GM12878 (cell line): ENCODE measurements around the gene DOCK2. TPM values are rescaled to one million over a fixed set of nuclear protein-coding genes. Genes with fewer than 3 reads are reported as not detected.

ENCODE experiments used
- ATAC-seq: fragments of 200-7000 bp; cut with Tn5 transposase; 3 replicates; pipeline ENCODE4 v1.9.1; 2020; ENCODE audit warnings: mild to moderate bottlenecking, moderate library complexity
- BruUV-seq: library from RNA; stranded (reverse); fragments of 400-500 nt; replicated peaks from 2 replicates; lab custom pipeline; 2021; lab: Mats Ljungman, UMichigan
- CTCF ChIA-PET: fragments of 300-600 bp; sonication (Branson Sonifier 250); formaldehyde crosslinking; extraction: SDS; loops from one replicate; lab custom pipeline; 2021; ENCODE audit warnings: inconsistent platforms; lab: Yijun Ruan, JAX
- POLR2A ChIA-PET: fragments of 350-600 bp; formaldehyde crosslinking; extraction: SDS; loops from one replicate; lab custom pipeline; 2021; ENCODE audit warnings: inconsistent platforms; lab: Charles Lee
- RAD21 ChIA-PET: fragments of 300-600 bp; sonication (Branson Sonifier 250); formaldehyde crosslinking; loops from one replicate; lab custom pipeline; 2023; ENCODE audit warnings: antibody characterized with exemption; ENCODE audit not compliant: unreplicated experiment; lab: Charles Lee
- SMC1A ChIA-PET: fragments of 300-600 bp; sonication (Branson Sonifier 250); formaldehyde crosslinking; loops from one replicate; lab custom pipeline; 2023; ENCODE audit not compliant: unreplicated experiment, uncharacterized antibody; lab: Charles Lee
- DNase-seq: peaks from one replicate; pipeline ENCODE4 v3.0.0-alpha.2; 2011; ENCODE audit warnings: low read depth, low spot score
- FAIRE-seq: peaks from 3 replicates; lab custom pipeline; 2011; peaks lifted over from hg19 to GRCh38; lab: Jason Lieb, UNC
- H2AFZ ChIP-seq: 2 replicates; pipeline ENCODE4 v1.6.0; 2011; ENCODE audit warnings: low read depth, low read length, control low read depth; ENCODE audit not compliant: control insufficient read depth
- H3K27ac ChIP-seq: 2 replicates; pipeline ENCODE4 v1.5.1; 2011; ENCODE audit warnings: control low read depth; ENCODE audit not compliant: control insufficient read depth, insufficient read depth
- H3K27me3 ChIP-seq, 2 experiments: replicated peaks in 1 of 2; 2 replicates each; pipeline versions ENCODE4 v1.6.0 to v1.6.1; 2011; ENCODE audit warnings: low read length in 1 of 2; ENCODE audit not compliant: control insufficient read depth in 2 of 2, insufficient read depth in 2 of 2
- H3K36me3 ChIP-seq, 2 experiments: 2 replicates each; pipeline ENCODE4 v1.5.1; 2011; ENCODE audit warnings: low read length in 1 of 2; ENCODE audit not compliant: control insufficient read depth in 2 of 2, insufficient read depth in 2 of 2
- H3K4me1 ChIP-seq: 2 replicates; pipeline ENCODE4 v1.6.1; 2011; ENCODE audit warnings: mild to moderate bottlenecking, low read length, moderate library complexity, mixed read lengths; ENCODE audit not compliant: control insufficient read depth, insufficient read depth
- H3K4me2 ChIP-seq: 2 replicates; pipeline ENCODE4 v1.6.0; 2011; ENCODE audit warnings: control low read depth; ENCODE audit not compliant: control insufficient read depth, insufficient read depth
- H3K4me3 ChIP-seq: fragments of 200-600 bp; sonication (generic); 2 replicates; pipeline ENCODE4 v1.5.1; 2016
- H3K79me2 ChIP-seq: 2 replicates; pipeline ENCODE4 v1.6.0; 2011; ENCODE audit warnings: low read length; ENCODE audit not compliant: control insufficient read depth, insufficient read depth
- H3K9ac ChIP-seq: 2 replicates; pipeline ENCODE4 v1.8.0; 2011; ENCODE audit warnings: low read length, control low read depth, mixed read lengths; ENCODE audit not compliant: control insufficient read depth, insufficient read depth
- H3K9me3 ChIP-seq: replicated peaks from 3 replicates; pipeline ENCODE4 v1.5.1; 2011; ENCODE audit warnings: mild to moderate bottlenecking, low read length; ENCODE audit not compliant: control insufficient read depth, insufficient read depth
- H4K20me1 ChIP-seq: 2 replicates; pipeline ENCODE4 v1.6.0; 2011; ENCODE audit not compliant: control insufficient read depth, insufficient read depth
- BACH1 ChIP-seq: fragments of 450-650 bp; IDR thresholded peaks from 2 replicates; pipeline ENCODE4 v1.6.1; 2017; ENCODE audit warnings: mild to moderate bottlenecking, borderline replicate concordance
- CUX1 ChIP-seq: IDR thresholded peaks from 2 replicates; pipeline ENCODE4 v1.6.1; 2012; ENCODE audit warnings: improper control_type of control experiment, low read depth, low read length; ENCODE audit not compliant: insufficient replicate concordance
- KDM1A ChIP-seq: fragments of 200-600 bp; sonication (generic); IDR thresholded peaks from 2 replicates; pipeline ENCODE4 v1.6.1; 2016; ENCODE audit warnings: borderline replicate concordance
- KLF5 ChIP-seq: fragments of 450-650 bp; IDR thresholded peaks from 2 replicates; pipeline ENCODE4 v1.6.1; 2014; ENCODE audit warnings: mild to moderate bottlenecking; ENCODE audit not compliant: partially characterized antibody
- SREBF2 ChIP-seq: IDR thresholded peaks from 2 replicates; pipeline ENCODE4 v1.6.1; 2012; ENCODE audit warnings: mild to moderate bottlenecking, low read length
- WGBS: methylation state at CpG from one replicate; pipeline ENCODE4 v1.1.6; 2016; ENCODE audit warnings: low lambda C conversion rate; ENCODE audit not compliant: insufficient replicate concordance, insufficient coverage; ENCODE audit errors: missing lambda C conversion rate; 5-methylcytosine and 5-hydroxymethylcytosine counted together
- in situ Hi-C: fragments of 300-500 bp; cut with MboI; formaldehyde crosslinking; loops from 9 replicates; pipeline ENCODE4 v1.14.3; 2018; ENCODE audit warnings: mixed read lengths
- intact Hi-C: fragments of 100-400 bp; cut with micrococcal nuclease; formaldehyde crosslinking; loops from one replicate; pipeline ENCODE4 v1.14.2; 2022; ENCODE audit not compliant: unreplicated experiment
- polyA plus RNA-seq, 11 experiments: library from polyadenylated mRNA; depleted of rRNA in 4 of 11; unstranded in 6 of 11; stranded (reverse) in 5 of 11; fragments of >200 nt; fragmentation: Nextera tagmentation in 4 of 11; fragmentation: Illumina TruSeq in 1 of 11; extraction: Ambion mirVana in 4 of 11; extraction: Trizol in 1 of 11; gene quantifications; 1 replicate in 1 of 11; 2 replicates in 10 of 11; pipeline versions ENCODE4 v1.2.1 to v1.2.3, GENCODE V29; 2011 to 2016; ENCODE audit warnings: inconsistent platforms in 2 of 11, missing spikeins in 2 of 11, low read depth in 1 of 11
- total RNA-seq, 4 experiments: library from RNA; depleted of rRNA in 3 of 4; stranded (reverse); fragments of >200 nt in 3 of 4; fragmentation: Illumina TruSeq in 1 of 4; extraction: Trizol in 1 of 4; gene quantifications; 2 replicates each; pipeline versions ENCODE4 v1.2.1 to v1.2.3, GENCODE V29; 2013 to 2021

The DOCK2 gene
- total and polyA plus RNA-seq, 10 of the 15 experiments (the other 5 are each of a cell fraction or from before 2014, with no cell fraction given): 34.2 to 192 (median 118) TPM

- TF ChIP-seq CUX1: no peak
Observed at GRCh38 chr5:169851321-169851850, 214.3 kb downstream of the DOCK2 start (continued).

- ChIA-PET RAD21 (no interaction called here), SMC1A (no interaction called here), POLR2A (no interaction called here), CTCF (no interaction called here)
- 71% methylated on average over 2 of the region's 2 CpGs for WGBS
- H3K27ac ChIP-seq: no peak overlapping the region
- peaks cover 4 to 7% of the 10 kb centered on the region in 2 experiments; a peak in 2 of 4 replicates for H3K36me3 ChIP-seq
- no peak overlapping the region for H3K4me2 ChIP-seq
- 0 out of 2 replicates have a peak, but pooled peaks cover 3% of the 10 kb centered on the region for H3K4me1 ChIP-seq
- no peak overlapping the region for H2AFZ ChIP-seq
- H3K27me3 ChIP-seq: no peaks in the 10 kb centered on the region
- no peaks in the 10 kb centered on the region; the same call in 1 of the 2 replicates for H3K79me2 ChIP-seq
- no peak for ATAC-seq
- no peaks in the 10 kb centered on the region for H4K20me1 ChIP-seq
- intact Hi-C loops: no loop called here
- no TSS peak for BruUV-seq
- DNase-seq: no peak
- peaks cover 17% of the 10 kb centered on the region; the same call in 2 of the 3 replicates for H3K9me3 ChIP-seq
- no peak overlapping the region for H3K9ac ChIP-seq
- FAIRE-seq: no peak
- TF ChIP-seq KLF5 (no peak), BACH1 (0 out of 2 replicates have a peak, but pooled peaks have one; percentile 23), KDM1A (no peak), SREBF2 (no peak)
- no peak overlapping the region for H3K4me3 ChIP-seq
- in situ Hi-C loops: no loop called here
Observed at GRCh38 chr5:169856571-169856970, 219.5 kb downstream of the DOCK2 start.
